HEK293 (cell line): Measurements from ENCODE around the gene ARL4A.

Source experiments
- YY1 ChIP-seq: fragments of 450-650 bp; formaldehyde crosslinking; IDR thresholded peaks from 2 replicates; pipeline ENCODE4 v1.5.1; 2018; ENCODE audit warnings: missing biosample characterization, missing genetic modification characterization
- ZBTB8A ChIP-seq: fragments of 450-650 bp; formaldehyde crosslinking; IDR thresholded peaks from 2 replicates; pipeline ENCODE4 v1.5.1; 2016; ENCODE audit warnings: missing biosample characterization, missing genetic modification characterization
- ZNF121 ChIP-seq: fragments of 450-650 bp; formaldehyde crosslinking; IDR thresholded peaks from 2 replicates; pipeline ENCODE4 v1.5.1; 2016; ENCODE audit warnings: missing biosample characterization, missing genetic modification characterization
- ZNF155 ChIP-seq: fragments of 450-650 bp; formaldehyde crosslinking; IDR thresholded peaks from 2 replicates; pipeline ENCODE4 v1.5.1; 2016; ENCODE audit warnings: missing biosample characterization, missing genetic modification characterization
- ZNF416 ChIP-seq: fragments of 450-650 bp; formaldehyde crosslinking; IDR thresholded peaks from 2 replicates; pipeline ENCODE4 v1.5.1; 2016; ENCODE audit warnings: missing biosample characterization, missing genetic modification characterization
- TF ChIP-seq, protein P1 (sequence below): fragments of 450-650 bp; formaldehyde crosslinking; IDR thresholded peaks from 2 replicates; pipeline ENCODE4 v1.5.1; 2016; ENCODE audit warnings: missing biosample characterization, missing genetic modification characterization
- TF ChIP-seq, protein P2 (sequence below): fragments of 450-650 bp; formaldehyde crosslinking; IDR thresholded peaks from 2 replicates; pipeline ENCODE4 v1.5.1; 2016; ENCODE audit warnings: missing biosample characterization, missing genetic modification characterization
- TF ChIP-seq, protein P3 (sequence below): fragments of 450-650 bp; formaldehyde crosslinking; IDR thresholded peaks from 2 replicates; pipeline ENCODE4 v1.5.1; 2017; ENCODE audit warnings: missing biosample characterization, mild to moderate bottlenecking, missing genetic modification characterization, moderate library complexity

DNA sequence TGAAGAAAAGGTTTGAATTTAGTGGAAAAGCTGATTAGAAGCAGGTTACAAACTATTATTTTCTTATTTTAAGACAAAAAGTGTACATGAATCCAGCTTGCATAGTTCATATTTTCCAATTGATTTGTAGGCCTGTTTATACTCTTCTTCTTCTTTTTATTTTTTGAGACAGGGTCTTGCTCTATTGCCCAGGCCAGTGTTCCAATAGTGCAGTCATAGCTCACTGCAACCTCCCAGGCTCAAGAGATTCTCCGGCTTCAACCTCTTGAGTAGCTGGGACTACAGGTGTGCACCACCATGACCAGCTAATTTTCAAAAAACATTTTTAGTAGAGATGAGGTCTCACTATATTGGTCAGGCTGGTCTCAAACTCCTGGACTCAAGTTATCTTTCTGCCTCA is 45.0 kb downstream of the ARL4A start:
- TF ChIP-seq ZNF155 (tag by site-specific recombination) (no peak), ZNF121 (tag by site-specific recombination) (no peak), YY1 (tag by site-specific recombination) (no peak), ZNF416 (tag by site-specific recombination) (no peak), ZBTB8A (tag by site-specific recombination) (no peak)
- TF ChIP-seq, protein P1, sequence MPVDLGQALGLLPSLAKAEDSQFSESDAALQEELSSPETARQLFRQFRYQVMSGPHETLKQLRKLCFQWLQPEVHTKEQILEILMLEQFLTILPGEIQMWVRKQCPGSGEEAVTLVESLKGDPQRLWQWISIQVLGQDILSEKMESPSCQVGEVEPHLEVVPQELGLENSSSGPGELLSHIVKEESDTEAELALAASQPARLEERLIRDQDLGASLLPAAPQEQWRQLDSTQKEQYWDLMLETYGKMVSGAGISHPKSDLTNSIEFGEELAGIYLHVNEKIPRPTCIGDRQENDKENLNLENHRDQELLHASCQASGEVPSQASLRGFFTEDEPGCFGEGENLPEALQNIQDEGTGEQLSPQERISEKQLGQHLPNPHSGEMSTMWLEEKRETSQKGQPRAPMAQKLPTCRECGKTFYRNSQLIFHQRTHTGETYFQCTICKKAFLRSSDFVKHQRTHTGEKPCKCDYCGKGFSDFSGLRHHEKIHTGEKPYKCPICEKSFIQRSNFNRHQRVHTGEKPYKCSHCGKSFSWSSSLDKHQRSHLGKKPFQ = no peak
- TF ChIP-seq, protein P2, sequence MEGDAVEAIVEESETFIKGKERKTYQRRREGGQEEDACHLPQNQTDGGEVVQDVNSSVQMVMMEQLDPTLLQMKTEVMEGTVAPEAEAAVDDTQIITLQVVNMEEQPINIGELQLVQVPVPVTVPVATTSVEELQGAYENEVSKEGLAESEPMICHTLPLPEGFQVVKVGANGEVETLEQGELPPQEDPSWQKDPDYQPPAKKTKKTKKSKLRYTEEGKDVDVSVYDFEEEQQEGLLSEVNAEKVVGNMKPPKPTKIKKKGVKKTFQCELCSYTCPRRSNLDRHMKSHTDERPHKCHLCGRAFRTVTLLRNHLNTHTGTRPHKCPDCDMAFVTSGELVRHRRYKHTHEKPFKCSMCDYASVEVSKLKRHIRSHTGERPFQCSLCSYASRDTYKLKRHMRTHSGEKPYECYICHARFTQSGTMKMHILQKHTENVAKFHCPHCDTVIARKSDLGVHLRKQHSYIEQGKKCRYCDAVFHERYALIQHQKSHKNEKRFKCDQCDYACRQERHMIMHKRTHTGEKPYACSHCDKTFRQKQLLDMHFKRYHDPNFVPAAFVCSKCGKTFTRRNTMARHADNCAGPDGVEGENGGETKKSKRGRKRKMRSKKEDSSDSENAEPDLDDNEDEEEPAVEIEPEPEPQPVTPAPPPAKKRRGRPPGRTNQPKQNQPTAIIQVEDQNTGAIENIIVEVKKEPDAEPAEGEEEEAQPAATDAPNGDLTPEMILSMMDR (tag by site-specific recombination) = no peak
- TF ChIP-seq, protein P3, sequence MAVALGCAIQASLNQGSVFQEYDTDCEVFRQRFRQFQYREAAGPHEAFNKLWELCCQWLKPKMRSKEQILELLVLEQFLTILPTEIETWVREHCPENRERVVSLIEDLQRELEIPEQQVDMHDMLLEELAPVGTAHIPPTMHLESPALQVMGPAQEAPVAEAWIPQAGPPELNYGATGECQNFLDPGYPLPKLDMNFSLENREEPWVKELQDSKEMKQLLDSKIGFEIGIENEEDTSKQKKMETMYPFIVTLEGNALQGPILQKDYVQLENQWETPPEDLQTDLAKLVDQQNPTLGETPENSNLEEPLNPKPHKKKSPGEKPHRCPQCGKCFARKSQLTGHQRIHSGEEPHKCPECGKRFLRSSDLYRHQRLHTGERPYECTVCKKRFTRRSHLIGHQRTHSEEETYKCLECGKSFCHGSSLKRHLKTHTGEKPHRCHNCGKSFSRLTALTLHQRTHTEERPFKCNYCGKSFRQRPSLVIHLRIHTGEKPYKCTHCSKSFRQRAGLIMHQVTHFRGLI (tag by site-specific recombination) = no peak
